Measurements from ENCODE around the gene RENBP. TPM values are rescaled to one million over a fixed set of nuclear protein-coding genes. Genes with fewer than 3 reads are reported as not detected.

RENBP gene
- total and polyA plus RNA-seq, 12 donors: 5.4 to 69.6 (median 26.1) TPM

GRCh38 chrX:153968255-153968654 is 23.8 kb upstream of the RENBP start:
- Histone ChIP-seq H3K4me1 (replicated peaks in 1 of 2) (peaks cover 15 to 44% of the 10 kb centered on the region in 2 donors), H3K9me3 (replicated peaks in 1 of 3) (no peaks in the 10 kb centered on the region), H3K27me3 (no peaks in the 10 kb centered on the region), H3K27ac (peak overlapping the region in 2 of 5 donors; percentile 98), H3K4me3 (no peak overlapping the region), H3K36me3 (replicated peaks in 1 of 2) (peaks cover 0 to 7% of the 10 kb centered on the region in 2 donors)
- DNase-seq: no peak
- no peak for TF ChIP-seq POLR2A (IDR thresholded peaks at IDR 0.05)
- TF ChIP-seq CTCF (IDR thresholded peaks at IDR 0.05): no peak
- 23 to 66% (median 53%) methylated on average over 3 to 9 of the region's 9 CpGs for WGBS, 4 donors
- intact Hi-C loops (cut with DNase I): no loop called here

- TF ChIP-seq POLR2A (IDR thresholded peaks at IDR 0.05) (no peak), CTCF (IDR thresholded peaks at IDR 0.05) (no peak)
- H3K36me3 ChIP-seq (replicated peaks in 1 of 2): peaks cover 0 to 10% of the 10 kb centered on the region in 2 donors
- DNase-seq: no peak
- peak overlapping the region in 2 of 5 donors; percentile 98 for H3K27ac ChIP-seq
- intact Hi-C loops (cut with DNase I): no loop called here
- WGBS, 4 donors: 53 to 70% (median 64%) methylated on average over 12 to 16 of the region's 16 CpGs
- H3K4me3 ChIP-seq: no peak overlapping the region
- H3K4me1 ChIP-seq (replicated peaks in 1 of 2): peaks cover 12 to 41% of the 10 kb centered on the region in 2 donors
- H3K27me3 ChIP-seq: no peaks in the 10 kb centered on the region
- no peaks in the 10 kb centered on the region for H3K9me3 ChIP-seq (replicated peaks in 1 of 3)
Measured at GRCh38 chrX:153967536-153968224, 23.2 kb upstream of the RENBP start.

- H3K4me1 ChIP-seq (replicated peaks in 1 of 2): peaks cover 12 to 41% of the 10 kb centered on the region in 2 donors
- H3K36me3 ChIP-seq (replicated peaks in 1 of 2): peaks cover 0 to 17% of the 10 kb centered on the region in 2 donors
- no peaks in the 10 kb centered on the region for H3K27me3 ChIP-seq
- TF ChIP-seq CTCF (IDR thresholded peaks at IDR 0.05) (no peak), POLR2A (IDR thresholded peaks at IDR 0.05) (no peak)
- DNase-seq: no peak
- H3K9me3 ChIP-seq (replicated peaks in 1 of 3): no peaks in the 10 kb centered on the region
- H3K4me3 ChIP-seq: no peak overlapping the region
- peak overlapping the region in 3 of 5 donors; percentile 13 to 98 (median 98) for H3K27ac ChIP-seq
- WGBS, 4 donors: 46 to 82% (median 68%) methylated on average over 3 to 14 of the region's 14 CpGs
- intact Hi-C loops (cut with DNase I): no loop called here
Measured at GRCh38 chrX:153966841-153967535, 22.5 kb upstream of the RENBP start.

- Histone ChIP-seq H3K27ac (peak overlapping the region in 3 of 5 donors; percentile 13 to 98 (median 98)), H3K4me3 (no peak overlapping the region), H3K9me3 (replicated peaks in 1 of 3) (no peaks in the 10 kb centered on the region), H3K36me3 (replicated peaks in 1 of 2) (peaks cover 0 to 24% of the 10 kb centered on the region in 2 donors), H3K4me1 (replicated peaks in 1 of 2) (peaks cover 12 to 41% of the 10 kb centered on the region in 2 donors), H3K27me3 (no peaks in the 10 kb centered on the region)
- WGBS, 4 donors: 39 to 87% (median 74%) methylated on average over 2 to 15 of the region's 15 CpGs
- TF ChIP-seq CTCF (IDR thresholded peaks at IDR 0.05): no peak
- TF ChIP-seq POLR2A (IDR thresholded peaks at IDR 0.05): peak in 1 of 2 donors; percentile 30
- peak in 6 of 7 donors; percentile 72 to 84 (median 77) for DNase-seq
- intact Hi-C loops (cut with DNase I): no loop called here
Measured at GRCh38 chrX:153966283-153966688, 21.8 kb upstream of the RENBP start.
